IPS-NIHi7 (cell line): ENCODE data around the gene ARHGAP30.

ENCODE experiments used
- DNase-seq: peaks from one replicate; pipeline ENCODE4 v3.0.0; 2012; ENCODE audit warnings: mixed read lengths; ENCODE audit errors: extremely low spot score

ARHGAP30 gene

GRCh38 chr1:161012420-161012819 is 57.3 kb downstream of the ARHGAP30 start:
- no peak for DNase-seq

- DNase-seq, result no peak
These were observed 60.0 kb downstream of the ARHGAP30 start for GRCh38 chr1:161009602-161010211.

GRCh38 chr1:161008869-161009510 is 60.7 kb downstream of the ARHGAP30 start:
- DNase-seq, result no peak

- no peak for DNase-seq
These were observed 62.3 kb downstream of the ARHGAP30 start for GRCh38 chr1:161007369-161007768.

- no peak for DNase-seq
These were observed 63.1 kb downstream of the ARHGAP30 start for GRCh38 chr1:161006563-161006962.

GRCh38 chr1:161001525-161001924 is 68.2 kb downstream of the ARHGAP30 start:
- no peak for DNase-seq

- no peak for DNase-seq
These were observed 68.8 kb downstream of the ARHGAP30 start for GRCh38 chr1:161000736-161001480.

- no peak for DNase-seq
These were observed 70.3 kb downstream of the ARHGAP30 start for GRCh38 chr1:160999376-160999775.

- DNase-seq, result peak; percentile 85
These were observed 72.2 kb downstream of the ARHGAP30 start for GRCh38 chr1:160997323-160998038.
